GM23338 (cell line): ENCODE measurements around the gene TBCD. TPM values are rescaled to one million over a fixed set of nuclear protein-coding genes. Genes with fewer than 3 reads are reported as not detected.

Experiments used
- ATAC-seq: fragments of 200-7000 bp; cut with Tn5 transposase; 3 replicates; pipeline ENCODE4 v1.9.1; 2020
- DNase-seq: peaks from one replicate; pipeline ENCODE4 v3.0.0-alpha.2; 2015; ENCODE audit warnings: low spot score
- H2AFZ ChIP-seq: fragments of 200-600 bp; sonication (generic); 2 replicates; pipeline ENCODE4 v1.8.0; 2016; ENCODE audit warnings: antibody characterized with exemption, mild to moderate bottlenecking, moderate library complexity
- H3F3A ChIP-seq: fragments of 200-600 bp; sonication (generic); replicated peaks from 2 replicates; pipeline ENCODE4 v1.8.0; 2017; ENCODE audit warnings: antibody characterized with exemption, mixed run types, low read depth
- H3K27ac ChIP-seq: fragments of 200-600 bp; sonication (generic); 2 replicates; pipeline ENCODE4 v1.6.1; 2016; ENCODE audit warnings: low read depth
- H3K27me3 ChIP-seq: fragments of 200-600 bp; sonication (generic); 2 replicates; pipeline ENCODE4 v1.8.0; 2016; ENCODE audit warnings: mild to moderate bottlenecking, mixed run types, moderate library complexity; ENCODE audit not compliant: insufficient read depth
- H3K36me3 ChIP-seq: fragments of 200-600 bp; sonication (generic); 2 replicates; pipeline ENCODE4 v1.8.0; 2016; ENCODE audit warnings: mild to moderate bottlenecking; ENCODE audit not compliant: insufficient read depth
- H3K4me1 ChIP-seq: fragments of 200-600 bp; sonication (generic); 2 replicates; pipeline ENCODE4 v1.8.0; 2016; ENCODE audit warnings: mild to moderate bottlenecking, moderate library complexity; ENCODE audit not compliant: insufficient read depth
- H3K4me2 ChIP-seq: fragments of 200-600 bp; sonication (generic); 2 replicates; pipeline ENCODE4 v1.7.1; 2017; ENCODE audit warnings: mixed run types
- H3K4me3 ChIP-seq: fragments of 200-600 bp; sonication (generic); 2 replicates; pipeline ENCODE4 v1.6.1; 2016; ENCODE audit warnings: mixed run types
- H3K79me2 ChIP-seq: fragments of 200-600 bp; sonication (generic); replicated peaks from 2 replicates; pipeline ENCODE4 v1.8.0; 2017; ENCODE audit warnings: mild to moderate bottlenecking; ENCODE audit not compliant: insufficient read depth
- H3K9me2 ChIP-seq: fragments of 200-600 bp; sonication (generic); 2 replicates; pipeline ENCODE4 v1.8.0; 2017; ENCODE audit not compliant: insufficient read depth
- H4K20me1 ChIP-seq: fragments of 200-600 bp; sonication (generic); replicated peaks from 2 replicates; pipeline ENCODE4 v1.8.0; 2017; ENCODE audit warnings: mild to moderate bottlenecking; ENCODE audit not compliant: insufficient read depth
- H3K27ac Mint-ChIP-seq: 2 replicates; pipeline ENCODE4 v1.8.0; 2020; ENCODE audit warnings: inconsistent platforms, mild to moderate bottlenecking, moderate library complexity, mixed read lengths
- H3K27me3 Mint-ChIP-seq: 3 replicates; pipeline ENCODE4 v1.8.0; 2022; ENCODE audit warnings: low read depth, mild to moderate bottlenecking, moderate library complexity, mixed read lengths, inconsistent platforms; ENCODE audit not compliant: insufficient read depth, poor library complexity
- H3K36me3 Mint-ChIP-seq: 3 replicates; pipeline ENCODE4 v1.8.0; 2021; ENCODE audit warnings: low read depth, mild to moderate bottlenecking, inconsistent platforms, moderate library complexity, mixed read lengths
- H3K4me1 Mint-ChIP-seq: 3 replicates; pipeline ENCODE4 v1.8.0; 2020; ENCODE audit warnings: mild to moderate bottlenecking, inconsistent platforms, mixed read lengths
- H3K4me3 Mint-ChIP-seq: 3 replicates; pipeline ENCODE4 v1.8.0; 2021; ENCODE audit warnings: moderate library complexity, mild to moderate bottlenecking, inconsistent platforms, mixed read lengths
- H3K9me3 Mint-ChIP-seq: 3 replicates; pipeline ENCODE4 v1.8.0; 2020; ENCODE audit warnings: moderate library complexity, mild to moderate bottlenecking, inconsistent platforms, mixed read lengths
- EZH2 ChIP-seq: fragments of 200-600 bp; sonication (generic); IDR thresholded peaks from one replicate; pipeline ENCODE4 v1.8.0; 2017; ENCODE audit warnings: antibody characterized with exemption, mild to moderate bottlenecking, low read depth; ENCODE audit not compliant: unreplicated experiment
- STAT1 ChIP-seq: IDR thresholded peaks from one replicate; pipeline ENCODE4 v1.6.1; 2016; ENCODE audit warnings: antibody characterized with exemption; ENCODE audit not compliant: unreplicated experiment
- ZNF462 ChIP-seq: fragments of 250-450 bp; sonication (Bioruptor Pico); IDR thresholded peaks from 2 replicates; pipeline ENCODE4 v1.5.0; 2020; ENCODE audit warnings: mild to moderate bottlenecking, moderate library complexity
- polyA plus RNA-seq: library from polyadenylated mRNA; unstranded; fragments of >200 nt; fragmentation: Nextera tagmentation; extraction: Ambion mirVana; gene quantifications from 2 replicates; pipeline ENCODE4 v1.2.1, GENCODE V29; 2016
- total RNA-seq: library from RNA; depleted of rRNA; stranded (reverse); fragments of >200 nt; shearing (Covaris generic); gene quantifications from 2 replicates; pipeline ENCODE4 v1.2.3, GENCODE V29; 2014
- TF ChIP-seq, protein P1 (sequence below): IDR thresholded peaks from one replicate; pipeline ENCODE4 v1.6.1; 2018; ENCODE audit warnings: antibody characterized with exemption; ENCODE audit not compliant: unreplicated experiment

TBCD gene
- total and polyA plus RNA-seq, 2 experiments from 2014 or later: 75.0 to 116 TPM

DNA sequence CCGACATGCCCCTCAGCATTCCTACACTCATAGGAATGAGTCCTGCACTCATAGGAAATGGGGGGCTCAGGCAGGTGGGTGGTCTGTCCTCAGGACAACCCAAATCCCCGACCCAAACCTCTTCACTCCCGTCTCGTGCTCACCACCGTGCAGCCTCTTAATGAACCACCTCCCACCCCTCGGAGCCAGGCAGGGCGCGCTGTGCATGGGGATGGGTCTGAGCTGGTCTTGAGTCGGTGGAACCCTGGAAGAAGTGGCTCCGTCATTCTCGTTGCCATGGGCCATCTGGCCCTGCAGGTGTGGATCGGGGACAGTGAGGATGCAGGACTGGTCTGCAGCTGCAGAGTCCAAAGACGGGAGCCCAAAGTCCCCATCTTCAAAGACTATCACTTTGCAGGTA, 47.0 kb upstream of the TBCD start (continued):
- TF ChIP-seq, protein P1, sequence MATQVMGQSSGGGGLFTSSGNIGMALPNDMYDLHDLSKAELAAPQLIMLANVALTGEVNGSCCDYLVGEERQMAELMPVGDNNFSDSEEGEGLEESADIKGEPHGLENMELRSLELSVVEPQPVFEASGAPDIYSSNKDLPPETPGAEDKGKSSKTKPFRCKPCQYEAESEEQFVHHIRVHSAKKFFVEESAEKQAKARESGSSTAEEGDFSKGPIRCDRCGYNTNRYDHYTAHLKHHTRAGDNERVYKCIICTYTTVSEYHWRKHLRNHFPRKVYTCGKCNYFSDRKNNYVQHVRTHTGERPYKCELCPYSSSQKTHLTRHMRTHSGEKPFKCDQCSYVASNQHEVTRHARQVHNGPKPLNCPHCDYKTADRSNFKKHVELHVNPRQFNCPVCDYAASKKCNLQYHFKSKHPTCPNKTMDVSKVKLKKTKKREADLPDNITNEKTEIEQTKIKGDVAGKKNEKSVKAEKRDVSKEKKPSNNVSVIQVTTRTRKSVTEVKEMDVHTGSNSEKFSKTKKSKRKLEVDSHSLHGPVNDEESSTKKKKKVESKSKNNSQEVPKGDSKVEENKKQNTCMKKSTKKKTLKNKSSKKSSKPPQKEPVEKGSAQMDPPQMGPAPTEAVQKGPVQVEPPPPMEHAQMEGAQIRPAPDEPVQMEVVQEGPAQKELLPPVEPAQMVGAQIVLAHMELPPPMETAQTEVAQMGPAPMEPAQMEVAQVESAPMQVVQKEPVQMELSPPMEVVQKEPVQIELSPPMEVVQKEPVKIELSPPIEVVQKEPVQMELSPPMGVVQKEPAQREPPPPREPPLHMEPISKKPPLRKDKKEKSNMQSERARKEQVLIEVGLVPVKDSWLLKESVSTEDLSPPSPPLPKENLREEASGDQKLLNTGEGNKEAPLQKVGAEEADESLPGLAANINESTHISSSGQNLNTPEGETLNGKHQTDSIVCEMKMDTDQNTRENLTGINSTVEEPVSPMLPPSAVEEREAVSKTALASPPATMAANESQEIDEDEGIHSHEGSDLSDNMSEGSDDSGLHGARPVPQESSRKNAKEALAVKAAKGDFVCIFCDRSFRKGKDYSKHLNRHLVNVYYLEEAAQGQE: no peak
- TF ChIP-seq EZH2: no peak

GRCh38 chr17:82705756-82706155, 46.1 kb upstream of the TBCD start:
- no peak for DNase-seq
- no peak overlapping the region for H3K4me3 ChIP-seq
- no peak overlapping the region for H3K4me2 ChIP-seq
- H3K36me3 Mint-ChIP-seq: no peaks in the 10 kb centered on the region
- no peaks in the 10 kb centered on the region for H3K4me1 ChIP-seq
- H3K4me3 Mint-ChIP-seq: no peak overlapping the region
- H3K27me3 ChIP-seq: no peaks in the 10 kb centered on the region
- no peaks in the 10 kb centered on the region for H3K36me3 ChIP-seq
- no peaks in the 10 kb centered on the region for H4K20me1 ChIP-seq
- H2AFZ ChIP-seq: no peak overlapping the region
- no peaks in the 10 kb centered on the region for H3K9me2 ChIP-seq
- H3F3A ChIP-seq: no peaks in the 10 kb centered on the region
- H3K9me3 Mint-ChIP-seq: no peaks in the 10 kb centered on the region
- no peaks in the 10 kb centered on the region for H3K4me1 Mint-ChIP-seq
- ATAC-seq: no peak
- H3K79me2 ChIP-seq: no peaks in the 10 kb centered on the region
- no peak overlapping the region for H3K27ac ChIP-seq
- TF ChIP-seq ZNF462 (CRISPR knock-in tag) (no peak), STAT1 (no peak)
- H3K27ac Mint-ChIP-seq: no peak overlapping the region
- H3K27me3 Mint-ChIP-seq: peaks cover 7% of the 10 kb centered on the region
